OCI-LY3 (cell line): Measurements from ENCODE around the gene TRIM64C.
"Not testable (repeated sequence)": the region's sequence is repeated elsewhere in the genome, so short reads cannot be mapped to it uniquely, and the experiment has no call there.

Source experiments
- EZH2phosphoT487 ChIP-seq: fragments of 200-600 bp; shearing (Covaris generic); IDR thresholded peaks from 2 replicates; pipeline ENCODE4 v1.6.1; 2018; ENCODE audit warnings: antibody characterized with exemption, mixed run types, low read depth
- TF ChIP-seq, protein P1 (sequence below): fragments of 200-600, 300-600 bp; sonication (generic); IDR thresholded peaks from 2 replicates; pipeline ENCODE4 v1.5.1; 2014; ENCODE audit warnings: antibody characterized with exemption, low read length, low read depth

DNA sequence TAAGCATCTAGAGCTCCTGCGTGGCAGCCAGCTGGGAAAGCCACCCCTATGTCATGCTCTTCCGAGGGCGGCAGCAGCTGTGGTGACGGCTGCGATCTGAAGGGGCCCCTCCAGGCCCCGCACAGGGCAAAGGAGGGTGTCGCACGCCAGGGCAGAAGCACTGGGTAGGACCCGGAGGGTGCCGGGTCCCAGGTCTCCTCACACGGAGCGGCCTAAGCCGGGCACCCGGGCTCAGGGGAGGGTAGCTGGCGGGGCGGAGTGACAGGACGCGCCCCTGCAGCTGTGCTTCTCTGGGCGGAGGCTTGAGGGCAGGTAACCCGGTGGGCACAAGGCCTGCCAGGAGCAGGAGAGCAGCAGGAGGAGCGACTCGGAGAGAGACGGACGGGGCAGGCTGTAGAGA is 43.4 kb upstream of the TRIM64C start:
- TF ChIP-seq, protein P1, sequence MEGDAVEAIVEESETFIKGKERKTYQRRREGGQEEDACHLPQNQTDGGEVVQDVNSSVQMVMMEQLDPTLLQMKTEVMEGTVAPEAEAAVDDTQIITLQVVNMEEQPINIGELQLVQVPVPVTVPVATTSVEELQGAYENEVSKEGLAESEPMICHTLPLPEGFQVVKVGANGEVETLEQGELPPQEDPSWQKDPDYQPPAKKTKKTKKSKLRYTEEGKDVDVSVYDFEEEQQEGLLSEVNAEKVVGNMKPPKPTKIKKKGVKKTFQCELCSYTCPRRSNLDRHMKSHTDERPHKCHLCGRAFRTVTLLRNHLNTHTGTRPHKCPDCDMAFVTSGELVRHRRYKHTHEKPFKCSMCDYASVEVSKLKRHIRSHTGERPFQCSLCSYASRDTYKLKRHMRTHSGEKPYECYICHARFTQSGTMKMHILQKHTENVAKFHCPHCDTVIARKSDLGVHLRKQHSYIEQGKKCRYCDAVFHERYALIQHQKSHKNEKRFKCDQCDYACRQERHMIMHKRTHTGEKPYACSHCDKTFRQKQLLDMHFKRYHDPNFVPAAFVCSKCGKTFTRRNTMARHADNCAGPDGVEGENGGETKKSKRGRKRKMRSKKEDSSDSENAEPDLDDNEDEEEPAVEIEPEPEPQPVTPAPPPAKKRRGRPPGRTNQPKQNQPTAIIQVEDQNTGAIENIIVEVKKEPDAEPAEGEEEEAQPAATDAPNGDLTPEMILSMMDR, result not testable (repeated sequence)
- not testable (repeated sequence) for TF ChIP-seq EZH2phosphoT487
